ENCODE measurements around the gene TUBGCP2.
"Not testable (repeated sequence)": the region's sequence is repeated elsewhere in the genome, so short reads cannot be mapped to it uniquely, and the experiment has no call there.

TUBGCP2 gene

DNA sequence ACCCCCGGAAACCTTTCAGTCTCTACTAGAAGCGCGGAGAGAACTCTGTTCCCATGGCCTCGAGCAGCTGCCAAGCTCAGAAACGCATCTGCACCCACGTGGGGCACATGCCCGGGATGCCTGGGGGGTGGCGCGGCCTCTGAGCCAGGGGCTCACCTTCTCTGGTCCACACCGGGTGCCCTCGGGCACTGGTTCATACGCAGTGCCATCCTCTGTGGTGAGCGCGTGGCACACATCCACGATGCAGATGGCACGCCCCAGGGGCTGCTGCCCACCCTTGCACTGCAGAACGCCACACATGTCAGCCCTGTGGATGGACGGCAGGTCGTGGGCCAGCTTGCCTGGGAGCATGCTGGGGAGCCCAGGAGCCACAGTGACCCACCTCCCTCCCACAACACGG is 38.5 kb downstream of the TUBGCP2 start:
- in situ Hi-C loops (cut with MboI; ENCODE audit: low sequenced_read_pairs), result no loop called here

GRCh38 chr10:133269367-133269766 is 39.3 kb downstream of the TUBGCP2 start:
- in situ Hi-C loops (cut with MboI; ENCODE audit: low sequenced_read_pairs), result no loop called here

- in situ Hi-C loops (cut with MboI; ENCODE audit: low sequenced_read_pairs), result no loop called here
These were observed 40.1 kb downstream of the TUBGCP2 start for GRCh38 chr10:133268532-133268931.

DNA sequence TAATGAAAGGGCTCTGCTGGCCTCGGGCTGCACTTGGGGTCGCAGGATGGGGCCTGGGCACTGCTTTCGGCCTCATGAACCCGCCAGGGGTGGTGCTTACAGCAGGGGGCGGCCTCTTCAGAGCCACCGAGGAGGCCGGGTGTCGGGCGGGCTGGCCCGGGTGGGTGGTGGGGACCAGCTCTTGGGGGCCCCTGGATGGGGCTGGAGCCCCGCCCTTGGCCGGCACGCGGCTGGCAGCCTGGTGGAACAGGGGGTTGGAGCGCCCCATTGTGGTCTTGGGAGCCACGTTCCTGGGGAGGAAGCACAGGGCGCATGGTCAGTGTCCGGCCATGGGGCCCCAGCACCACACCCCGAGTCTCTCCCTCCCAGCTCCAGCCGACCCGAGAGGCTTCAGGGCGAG is 40.8 kb downstream of the TUBGCP2 start:
- in situ Hi-C loops (cut with MboI; ENCODE audit: low sequenced_read_pairs), result no loop called here

DNA sequence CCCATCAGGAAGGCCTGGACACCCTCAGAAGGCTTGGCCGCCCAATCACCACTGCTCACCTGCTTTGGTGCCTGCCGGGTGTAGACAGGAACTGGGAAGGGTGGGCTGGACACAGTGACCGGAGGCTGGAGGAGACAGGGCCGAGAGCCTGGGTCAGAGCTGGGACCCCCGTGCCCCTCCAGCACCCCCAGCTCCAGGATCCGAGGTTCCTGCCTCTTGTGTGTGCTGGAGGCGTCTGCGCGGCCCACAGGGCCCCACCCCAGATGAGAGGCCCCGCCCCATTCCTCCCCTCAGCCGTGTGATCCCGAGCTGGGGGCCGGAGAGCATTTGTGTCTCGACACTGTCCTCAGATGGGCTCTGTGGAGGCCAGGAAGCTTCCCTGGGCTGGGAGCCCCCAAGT is 41.4 kb downstream of the TUBGCP2 start:
- in situ Hi-C loops (cut with MboI; ENCODE audit: low sequenced_read_pairs), result no loop called here

DNA sequence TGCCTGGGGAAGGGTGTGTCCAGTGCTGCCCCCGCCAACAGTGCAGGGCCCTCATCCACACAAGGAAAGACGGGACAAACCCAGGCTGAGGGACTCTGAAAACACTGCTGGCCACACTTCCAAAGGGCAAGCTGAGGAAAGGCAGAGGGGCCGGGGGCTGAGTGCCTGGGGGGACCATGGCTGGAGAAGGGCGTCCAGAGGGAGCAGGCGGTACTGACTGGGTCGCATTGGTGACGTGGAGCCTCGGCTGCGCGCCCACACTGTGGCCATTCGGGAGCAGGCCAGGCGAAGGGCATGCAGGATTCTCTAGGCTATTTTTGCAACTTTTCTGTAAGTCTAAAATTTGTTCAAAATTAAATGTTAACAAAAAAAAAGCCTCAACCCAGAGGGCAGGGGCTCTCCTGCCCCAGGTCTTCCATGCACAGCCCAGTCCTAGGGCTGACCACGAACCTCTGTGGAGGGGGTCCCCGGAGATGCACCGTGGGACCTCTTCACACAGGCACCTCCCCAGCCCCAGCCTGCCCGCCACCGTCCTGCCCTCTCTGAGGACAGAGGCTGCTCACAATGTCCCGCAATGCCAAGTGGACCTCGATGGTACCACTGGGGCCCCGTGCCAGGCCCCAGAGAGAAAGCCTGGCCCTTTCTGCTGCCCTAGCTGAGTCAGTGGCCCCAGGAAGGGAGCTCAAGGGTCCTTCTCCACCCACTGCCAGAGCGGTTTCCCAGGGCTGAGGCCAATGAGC is 42.4 kb downstream of the TUBGCP2 start:
- in situ Hi-C loops (cut with MboI; ENCODE audit: low sequenced_read_pairs), result no loop called here

DNA sequence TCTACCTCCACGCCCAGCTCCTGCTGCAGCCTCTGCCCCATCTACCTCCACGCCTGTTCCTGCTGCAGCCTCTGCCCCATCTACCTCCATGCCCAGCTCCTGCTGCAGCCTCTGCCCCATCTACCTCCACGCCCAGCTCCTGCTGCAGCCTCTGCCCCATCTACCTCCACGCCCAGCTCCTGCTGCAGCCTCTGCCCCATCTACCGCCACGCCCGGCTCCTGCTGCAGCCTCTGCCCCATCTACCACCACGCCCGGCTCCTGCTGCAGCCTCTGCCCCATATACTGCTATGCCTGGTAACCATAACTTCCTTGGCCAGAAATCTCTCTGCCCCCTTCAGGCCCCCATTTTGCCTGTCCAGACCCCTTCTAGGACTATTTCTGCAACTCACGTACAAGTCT is 43.6 kb downstream of the TUBGCP2 start:
- in situ Hi-C loops (cut with MboI; ENCODE audit: low sequenced_read_pairs), result not testable (repeated sequence)

GRCh38 chr10:133264461-133264860 is 44.2 kb downstream of the TUBGCP2 start:
- in situ Hi-C loops (cut with MboI; ENCODE audit: low sequenced_read_pairs), result no loop called here

DNA sequence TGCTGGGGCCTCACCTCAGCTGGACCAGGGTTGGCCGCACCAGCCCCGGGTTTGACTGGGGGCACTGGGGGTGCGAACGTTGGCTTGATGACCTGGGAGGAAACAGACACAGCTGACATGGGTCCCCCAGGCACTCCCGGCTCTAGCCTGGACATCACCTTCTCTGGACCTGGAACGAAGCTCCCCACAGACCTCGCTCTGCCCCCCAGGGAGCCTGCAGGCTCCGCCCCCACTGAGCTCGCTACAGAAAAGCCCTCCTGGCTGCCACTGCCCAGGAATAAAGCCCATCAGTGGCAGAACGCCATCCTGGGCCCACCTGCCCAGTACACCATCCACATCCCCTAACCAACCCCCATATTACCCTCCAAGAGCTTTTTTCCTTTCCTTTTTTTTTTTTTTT is 45.0 kb downstream of the TUBGCP2 start:
- in situ Hi-C loops (cut with MboI; ENCODE audit: low sequenced_read_pairs), result no loop called here

- in situ Hi-C loops (cut with MboI; ENCODE audit: low sequenced_read_pairs), result no loop called here
These were observed 46.0 kb downstream of the TUBGCP2 start for GRCh38 chr10:133262696-133263095.

GRCh38 chr10:133261726-133262325 is 46.8 kb downstream of the TUBGCP2 start:
- in situ Hi-C loops (cut with MboI; ENCODE audit: low sequenced_read_pairs), result no loop called here

DNA sequence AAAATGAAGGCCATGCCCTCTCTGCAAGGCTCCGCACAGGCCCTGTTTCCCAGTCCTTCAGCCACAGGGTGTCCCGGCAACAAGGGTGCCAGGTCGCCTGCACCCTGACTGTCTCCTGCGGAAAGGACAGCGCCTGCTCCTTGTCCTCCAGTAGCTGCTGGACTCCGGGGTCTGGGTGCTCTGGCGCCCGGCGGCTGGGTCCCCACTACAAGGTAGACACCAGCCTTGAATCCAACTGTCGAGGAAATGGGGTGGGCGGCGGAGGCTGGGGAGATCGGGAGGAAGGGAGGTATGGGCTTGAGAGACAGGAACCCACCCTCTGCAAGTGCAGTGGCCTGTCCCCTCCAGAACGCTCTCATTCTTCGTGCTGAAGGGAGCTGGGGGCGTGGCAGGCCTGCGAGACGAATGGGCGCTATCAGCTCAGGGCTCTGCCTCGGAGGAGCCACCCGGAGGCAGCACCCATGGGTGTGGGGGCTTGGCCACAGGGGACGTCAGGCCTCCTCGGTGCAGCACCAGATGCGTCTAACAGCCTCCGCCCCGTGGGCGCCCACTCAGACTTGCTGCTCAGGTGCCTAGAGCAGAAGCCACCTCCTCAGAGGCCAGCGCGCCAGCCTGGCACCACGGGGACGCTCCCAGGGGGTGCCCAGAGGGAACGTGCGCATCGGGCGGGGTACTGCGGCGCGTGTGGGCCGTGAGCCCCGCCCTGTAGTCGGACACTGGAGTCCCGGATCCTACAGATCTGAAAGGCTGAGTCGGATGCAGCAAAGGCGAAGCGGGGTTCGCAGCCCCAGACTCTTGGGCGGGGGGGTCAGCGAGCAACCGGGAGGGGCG is 47.6 kb downstream of the TUBGCP2 start:
- in situ Hi-C loops (cut with MboI; ENCODE audit: low sequenced_read_pairs), result no loop called here

DNA sequence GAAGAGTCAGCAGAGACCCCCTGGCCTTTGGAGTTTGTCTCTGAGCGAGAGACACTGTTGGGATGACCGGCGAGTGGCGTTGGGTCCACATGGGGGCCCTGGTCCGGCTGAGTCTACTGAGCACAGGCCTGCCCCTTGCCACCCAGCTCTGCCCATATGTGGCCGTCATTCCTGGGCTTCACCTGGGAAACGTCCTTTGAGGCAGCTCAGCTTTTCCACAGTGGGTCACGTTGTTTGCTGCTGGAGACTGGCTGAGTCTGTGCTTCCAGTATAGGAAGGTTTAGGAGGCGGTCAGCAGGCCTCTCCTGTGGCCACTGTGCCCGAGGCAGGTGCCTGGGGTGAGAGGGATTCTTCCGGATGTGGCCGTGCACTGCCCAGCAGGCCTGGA is 49.1 kb downstream of the TUBGCP2 start:
- in situ Hi-C loops (cut with MboI; ENCODE audit: low sequenced_read_pairs), result no loop called here

- in situ Hi-C loops (cut with MboI; ENCODE audit: low sequenced_read_pairs), result no loop called here
These were observed 49.7 kb downstream of the TUBGCP2 start for GRCh38 chr10:133258818-133259601.

DNA sequence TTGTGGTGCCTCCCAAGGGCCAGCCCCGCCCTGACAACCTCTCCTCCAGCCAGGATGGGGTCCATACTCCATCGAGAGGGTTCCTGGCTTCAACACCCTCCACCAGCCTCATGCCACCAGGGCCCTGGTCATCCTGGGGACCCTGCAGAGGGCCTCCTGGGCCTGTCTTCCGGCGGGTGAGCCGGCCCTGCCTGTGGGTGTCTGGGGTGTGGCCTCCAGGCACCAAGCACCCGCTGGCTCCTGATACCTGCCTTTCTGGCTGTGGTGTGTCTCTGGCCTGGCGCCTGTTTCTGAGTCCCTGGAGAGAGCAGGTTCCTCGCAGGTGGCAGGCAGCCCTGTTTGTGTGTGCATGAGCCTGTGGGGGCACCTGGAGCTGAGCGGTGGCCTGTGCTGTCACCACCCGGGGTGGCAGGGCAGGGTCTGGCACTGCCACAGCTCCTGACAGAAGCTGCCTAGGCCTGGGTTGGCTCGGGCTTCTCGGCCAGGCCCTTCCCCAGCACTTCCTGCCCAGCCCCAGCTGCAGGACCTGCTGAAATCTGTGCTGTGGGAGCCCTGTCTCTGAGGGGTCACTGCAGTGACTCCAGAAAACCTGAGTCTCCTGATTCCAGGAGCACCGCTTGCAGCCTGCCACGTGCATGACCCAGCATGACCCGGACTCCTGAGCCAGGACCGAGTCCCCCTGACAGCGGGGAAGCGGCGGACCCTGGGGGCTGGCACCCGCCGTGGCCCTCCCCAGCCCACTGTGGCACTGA is 50.4 kb downstream of the TUBGCP2 start:
- in situ Hi-C loops (cut with MboI; ENCODE audit: low sequenced_read_pairs), result no loop called here

- in situ Hi-C loops (cut with MboI; ENCODE audit: low sequenced_read_pairs), result no loop called here
These were observed 51.1 kb downstream of the TUBGCP2 start for GRCh38 chr10:133257489-133258065.

- in situ Hi-C loops (cut with MboI; ENCODE audit: low sequenced_read_pairs), result no loop called here
These were observed 53.3 kb downstream of the TUBGCP2 start for GRCh38 chr10:133255323-133255722.

GRCh38 chr10:133254421-133255120 is 54.1 kb downstream of the TUBGCP2 start:
- in situ Hi-C loops (cut with MboI; ENCODE audit: low sequenced_read_pairs), result no loop called here

DNA sequence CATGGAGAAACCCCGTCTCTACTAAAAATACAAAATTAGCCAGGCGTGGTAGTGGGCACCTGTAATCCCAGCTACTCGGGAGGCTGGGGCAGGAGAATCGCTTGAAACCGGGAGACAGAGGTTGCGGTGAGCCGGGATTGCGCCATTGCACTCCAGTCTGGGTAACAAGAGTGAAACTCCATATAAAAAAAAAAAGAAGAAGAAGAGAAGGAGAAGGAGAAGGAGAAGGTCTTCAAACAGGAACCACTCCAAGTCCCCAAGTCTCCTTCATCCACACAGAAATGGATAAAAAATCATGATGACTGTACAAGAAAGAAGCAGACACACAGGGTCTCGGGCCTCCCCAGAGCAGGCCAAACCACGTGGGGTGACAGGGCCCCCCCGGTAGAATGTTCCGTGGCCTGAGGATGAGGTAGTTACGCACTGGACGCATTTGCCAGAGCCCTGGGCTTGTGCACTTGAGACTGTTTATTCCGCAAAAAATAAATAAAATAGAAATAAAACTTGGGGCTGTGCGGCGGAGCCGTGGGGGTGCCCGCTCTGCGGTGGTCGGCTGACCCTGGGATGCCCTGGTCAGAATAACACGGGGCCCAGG is 55.2 kb downstream of the TUBGCP2 start:
- in situ Hi-C loops (cut with MboI; ENCODE audit: low sequenced_read_pairs), result no loop called here

Data from HL-60/S4 treated with retinoic acid at 250 ng/mL for 4 days and 3 days (cell line).